ENCODE data around the gene CLDND1.

DNA sequence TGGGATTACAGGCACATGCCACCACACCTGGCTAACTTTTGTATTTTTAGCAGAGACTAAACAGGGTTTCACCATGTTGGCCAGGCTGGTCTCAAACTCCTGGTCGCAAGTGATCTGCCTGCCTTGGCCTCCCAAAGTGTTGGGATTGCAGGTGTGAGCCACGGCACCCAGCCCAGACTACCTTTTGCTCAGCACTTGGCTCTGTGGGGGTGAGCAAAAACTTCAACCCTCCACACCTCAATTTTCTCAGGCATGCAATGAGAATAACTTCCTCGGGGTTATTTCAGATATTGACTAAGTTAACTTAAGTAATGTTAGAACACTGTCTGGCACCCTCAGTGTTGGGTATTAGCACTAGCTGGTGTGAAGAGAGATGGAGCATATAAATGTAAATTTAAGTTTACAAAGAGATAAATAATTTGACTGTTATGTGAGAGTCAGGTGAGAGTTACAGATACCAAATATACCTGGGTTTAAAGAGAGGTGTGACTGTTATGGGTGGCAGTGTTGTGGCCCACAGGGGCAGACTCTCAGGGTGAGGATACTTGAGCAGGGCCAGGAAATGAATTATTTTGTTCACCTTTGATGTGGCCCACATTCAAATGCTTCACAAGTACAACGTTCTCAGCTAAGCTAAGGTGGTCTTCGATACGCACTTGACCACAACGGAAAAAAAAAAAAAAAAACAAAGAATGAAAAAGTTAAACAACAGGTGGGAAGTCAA lies 41.7 kb upstream of the CLDND1 start:
- TF ChIP-seq CTCF (IDR thresholded peaks at IDR 0.05 in 2 of 3, conservative IDR thresholded peaks at IDR 0.05 in 1 of 3; ENCODE audit: borderline replicate concordance in 1 of 3, insufficient read depth in 1 of 3, low read depth in 2 of 3, low read length in 2 of 3), result no peak
- 0 out of 2 replicates have a peak, but pooled peaks have one; percentile 2 for TF ChIP-seq RAD21 (IDR thresholded peaks at IDR 0.05; ENCODE audit: low read depth)
- no peak for TF ChIP-seq EZH2phosphoT487 (IDR thresholded peaks at IDR 0.05; ENCODE audit: borderline replicate concordance)
- TF ChIP-seq EZH2 (IDR thresholded peaks at IDR 0.05), result no peak
